Upper lobe of right lung (tissue), 1 donor: ENCODE data around the gene CCNL2. TPM values are rescaled to one million over a fixed set of nuclear protein-coding genes. Genes with fewer than 3 reads are reported as not detected.

Experiments used
- ATAC-seq: fragments of 200-7000 bp; cut with Tn5 transposase; one replicate; pipeline ENCODE4 v1.9.1; 2020; ENCODE audit warnings: mild to moderate bottlenecking, moderate library complexity
- DNase-seq: peaks from one replicate; pipeline ENCODE4 v3.0.0-alpha.2; 2020
- H3K27ac ChIP-seq: fragments of 200-600 bp; one replicate; pipeline ENCODE4 v1.8.0; 2022
- H3K27me3 ChIP-seq: fragments of 200-600 bp; one replicate; pipeline ENCODE4 v1.8.0; 2022; ENCODE audit warnings: mild to moderate bottlenecking
- H3K36me3 ChIP-seq: fragments of 200-600 bp; one replicate; pipeline ENCODE4 v1.8.0; 2022
- H3K4me1 ChIP-seq: fragments of 200-600 bp; one replicate; pipeline ENCODE4 v1.8.0; 2022
- H3K4me3 ChIP-seq: fragments of 200-600 bp; one replicate; pipeline ENCODE4 v1.8.0; 2022; ENCODE audit warnings: mild to moderate bottlenecking
- H3K9me3 ChIP-seq: fragments of 200-600 bp; one replicate; pipeline ENCODE4 v1.8.0; 2022
- CTCF ChIP-seq: fragments of 200-600 bp; IDR thresholded peaks from one replicate; pipeline ENCODE4 v1.8.0; 2022; ENCODE audit warnings: antibody characterized with exemption
- intact Hi-C: fragments of 100-400 bp; cut with DNase I; formaldehyde crosslinking; loops from one replicate; pipeline ENCODE4 v1.11.0; 2022
- total RNA-seq: library from RNA; stranded (reverse); fragmentation: NEBNext Ultra II Directional; extraction: Animal tissue kit (Norgen Biotek cat#: 25700); gene quantifications from one replicate; pipeline ENCODE4 v1.2.1, GENCODE V29; 2021
- donor health status: DM: no; HTN: yes; CAD: no; lungs with severe emphysema.

Gene CCNL2
- total RNA-seq, 1 donor from 2014 or later = 165 TPM

- Histone ChIP-seq H3K4me3 (no peak overlapping the region), H3K27ac (peak overlapping the region; percentile 58), H3K36me3 (no peaks in the 10 kb centered on the region), H3K4me1 (peaks cover 26% of the 10 kb centered on the region), H3K9me3 (no peaks in the 10 kb centered on the region), H3K27me3 (no peaks in the 10 kb centered on the region)
- no peak for TF ChIP-seq CTCF
- ATAC-seq (peak; percentile 4), DNase-seq (no peak)
- intact Hi-C loops = no loop called here
Observed at GRCh38 chr1:1345384-1345783, 53.8 kb downstream of the CCNL2 start.

GRCh38 chr1:1344655-1345361 is 54.3 kb downstream of the CCNL2 start:
- H3K4me3 ChIP-seq = no peak overlapping the region
- DNase-seq = no peak
- intact Hi-C loops = no loop called here

GRCh38 chr1:1343811-1344421 is 55.2 kb downstream of the CCNL2 start:
- H3K4me3 ChIP-seq = no peak overlapping the region
- ATAC-seq (no peak), DNase-seq (no peak)
- intact Hi-C loops = no loop called here
- H3K27ac ChIP-seq = no peak overlapping the region
- H3K27me3 ChIP-seq = no peaks in the 10 kb centered on the region
- no peaks in the 10 kb centered on the region for H3K9me3 ChIP-seq
- no peak for TF ChIP-seq CTCF
- H3K4me1 ChIP-seq = peaks cover 26% of the 10 kb centered on the region
- H3K36me3 ChIP-seq = peaks cover 3% of the 10 kb centered on the region

More at GRCh38 chr1:1344655-1345361, 54.3 kb downstream of the CCNL2 start:
- Histone ChIP-seq H3K4me1 (peaks cover 26% of the 10 kb centered on the region), H3K27me3 (no peaks in the 10 kb centered on the region), H3K9me3 (no peaks in the 10 kb centered on the region), H3K27ac (peak overlapping the region; percentile 58), H3K36me3 (no peaks in the 10 kb centered on the region)
- TF ChIP-seq CTCF = peak; percentile 35
- peak; percentile 13 for ATAC-seq

GRCh38 chr1:1342584-1343115 is 56.5 kb downstream of the CCNL2 start:
- no peaks in the 10 kb centered on the region for H3K9me3 ChIP-seq
- H3K36me3 ChIP-seq = peaks cover 13% of the 10 kb centered on the region
- ATAC-seq = no peak
- no peaks in the 10 kb centered on the region for H3K27me3 ChIP-seq
- no peak overlapping the region for H3K4me3 ChIP-seq
- TF ChIP-seq CTCF = no peak
- H3K27ac ChIP-seq = no peak overlapping the region
- H3K4me1 ChIP-seq = peaks cover 20% of the 10 kb centered on the region
- intact Hi-C loops = no loop called here
- DNase-seq = no peak

GRCh38 chr1:1342061-1342562 is 57.0 kb downstream of the CCNL2 start:
- DNase-seq = no peak
- no peaks in the 10 kb centered on the region for H3K27me3 ChIP-seq
- no peak for ATAC-seq
- H3K27ac ChIP-seq = no peak overlapping the region
- H3K9me3 ChIP-seq = no peaks in the 10 kb centered on the region
- intact Hi-C loops = no loop called here
- no peak overlapping the region for H3K4me3 ChIP-seq
- no peak for TF ChIP-seq CTCF
- H3K4me1 ChIP-seq = peaks cover 15% of the 10 kb centered on the region
- peaks cover 13% of the 10 kb centered on the region for H3K36me3 ChIP-seq
